ENCODE measurements around the gene SPINK8. TPM values are rescaled to one million over a fixed set of nuclear protein-coding genes. Genes with fewer than 3 reads are reported as not detected.

Gene SPINK8
- total RNA-seq, 3 donors from 2014 or later (not counting 1 experiment from before 2014, with no cell fraction given): not detected

DNA sequence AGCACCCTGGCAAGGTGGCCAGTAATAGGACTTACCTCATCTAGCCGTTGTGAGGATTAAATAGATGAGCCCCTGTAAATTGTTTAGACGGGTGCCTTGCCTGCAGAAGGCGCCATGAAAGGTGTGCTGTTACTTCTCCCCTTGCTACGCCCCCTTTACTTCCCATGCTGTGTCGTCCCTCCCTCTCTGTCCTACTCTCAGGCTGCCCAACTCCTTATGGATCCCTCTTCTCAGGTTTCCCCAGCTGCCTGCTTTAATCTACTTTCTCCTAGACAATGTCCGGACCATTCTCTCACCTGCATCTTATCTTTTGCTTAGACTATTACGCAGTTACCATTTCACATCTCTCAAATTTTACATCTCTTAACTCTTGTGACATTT is 36.9 kb upstream of the SPINK8 start:
- H3K4me3 Mint-ChIP-seq: no peak overlapping the region
- TF ChIP-seq, protein P1, sequence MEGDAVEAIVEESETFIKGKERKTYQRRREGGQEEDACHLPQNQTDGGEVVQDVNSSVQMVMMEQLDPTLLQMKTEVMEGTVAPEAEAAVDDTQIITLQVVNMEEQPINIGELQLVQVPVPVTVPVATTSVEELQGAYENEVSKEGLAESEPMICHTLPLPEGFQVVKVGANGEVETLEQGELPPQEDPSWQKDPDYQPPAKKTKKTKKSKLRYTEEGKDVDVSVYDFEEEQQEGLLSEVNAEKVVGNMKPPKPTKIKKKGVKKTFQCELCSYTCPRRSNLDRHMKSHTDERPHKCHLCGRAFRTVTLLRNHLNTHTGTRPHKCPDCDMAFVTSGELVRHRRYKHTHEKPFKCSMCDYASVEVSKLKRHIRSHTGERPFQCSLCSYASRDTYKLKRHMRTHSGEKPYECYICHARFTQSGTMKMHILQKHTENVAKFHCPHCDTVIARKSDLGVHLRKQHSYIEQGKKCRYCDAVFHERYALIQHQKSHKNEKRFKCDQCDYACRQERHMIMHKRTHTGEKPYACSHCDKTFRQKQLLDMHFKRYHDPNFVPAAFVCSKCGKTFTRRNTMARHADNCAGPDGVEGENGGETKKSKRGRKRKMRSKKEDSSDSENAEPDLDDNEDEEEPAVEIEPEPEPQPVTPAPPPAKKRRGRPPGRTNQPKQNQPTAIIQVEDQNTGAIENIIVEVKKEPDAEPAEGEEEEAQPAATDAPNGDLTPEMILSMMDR (IDR thresholded peaks at IDR 0.05): no peak
- H3K9me3 Mint-ChIP-seq: no peaks in the 10 kb centered on the region
- H3K36me3 Mint-ChIP-seq: no peaks in the 10 kb centered on the region
- Histone ChIP-seq H3K9me3 (ENCODE audit: control insufficient read depth, insufficient read depth, low read length) (no peaks in the 10 kb centered on the region), H3K36me3 (ENCODE audit: control insufficient read depth, insufficient read depth, low read length) (no peaks in the 10 kb centered on the region), H3K27ac (ENCODE audit: low read length) (no peak overlapping the region), H3K4me1 (ENCODE audit: control insufficient read depth, insufficient read depth, low read length) (no peaks in the 10 kb centered on the region), H3K27me3 (ENCODE audit: control insufficient read depth, insufficient read depth, low read length) (no peaks in the 10 kb centered on the region), H3K4me3 (ENCODE audit: low read length) (no peak overlapping the region)
- H3K27me3 Mint-ChIP-seq (ENCODE audit: low read depth in 2 of 2): peaks cover 0 to 2% of the 10 kb centered on the region in 2 donors
- no peak overlapping the region for H3K27ac Mint-ChIP-seq
- 92% methylated on average over 7 of the region's 7 CpGs for WGBS (ENCODE audit: insufficient coverage)
- H3K4me1 Mint-ChIP-seq: no peaks in the 10 kb centered on the region
- intact Hi-C loops (cut with micrococcal nuclease): no loop called here
- ATAC-seq (no peak), DNase-seq (no peak)

DNA sequence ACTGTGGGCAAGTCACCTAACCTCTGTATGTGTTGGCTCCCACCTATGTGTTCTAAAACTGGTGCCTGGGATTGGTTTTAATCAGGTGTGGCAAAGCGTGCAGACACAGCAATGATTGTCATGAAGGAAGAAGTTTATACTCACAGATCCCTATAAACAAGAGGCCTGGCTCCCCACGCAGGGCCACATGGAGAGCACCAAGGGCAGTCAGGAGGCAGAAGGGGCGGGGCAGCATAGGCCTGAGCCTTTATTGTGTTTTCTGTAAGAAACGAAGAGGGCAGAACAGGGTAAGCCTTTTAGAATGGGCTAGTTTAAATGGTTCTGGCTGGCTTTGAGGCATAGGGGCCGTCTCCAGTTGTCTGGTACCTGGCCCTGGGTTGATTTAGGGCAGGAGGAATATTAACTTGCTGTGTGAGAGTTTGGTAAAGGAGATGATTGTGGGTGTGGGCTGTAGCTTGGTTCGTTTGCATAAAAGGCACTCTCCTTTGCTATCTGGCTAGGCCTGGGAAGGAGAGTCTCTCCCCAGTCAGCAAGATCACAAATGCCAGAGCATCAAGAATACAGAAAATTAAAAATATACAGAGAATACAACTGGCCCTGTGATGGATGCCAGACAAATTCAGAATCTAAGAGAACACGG is 36.4 kb upstream of the SPINK8 start:
- Mint-ChIP-seq H3K27ac (no peak overlapping the region), H3K36me3 (no peaks in the 10 kb centered on the region), H3K9me3 (no peaks in the 10 kb centered on the region), H3K4me3 (no peak overlapping the region), H3K27me3 (ENCODE audit: low read depth in 2 of 2) (peaks cover 0 to 4% of the 10 kb centered on the region in 2 donors), H3K4me1 (no peaks in the 10 kb centered on the region)
- no peaks in the 10 kb centered on the region for H3K9me3 ChIP-seq (ENCODE audit: control insufficient read depth, insufficient read depth, low read length)
- ATAC-seq: no peak
- no peak for DNase-seq
- WGBS (ENCODE audit: insufficient coverage): 78% methylated on average over 7 of the region's 7 CpGs
- TF ChIP-seq, protein P1 (IDR thresholded peaks at IDR 0.05): no peak
- no peak overlapping the region for H3K4me3 ChIP-seq (ENCODE audit: low read length)
- H3K36me3 ChIP-seq (ENCODE audit: control insufficient read depth, insufficient read depth, low read length): no peaks in the 10 kb centered on the region
- no peaks in the 10 kb centered on the region for H3K4me1 ChIP-seq (ENCODE audit: control insufficient read depth, insufficient read depth, low read length)
- H3K27ac ChIP-seq (ENCODE audit: low read length): no peak overlapping the region
- no peaks in the 10 kb centered on the region for H3K27me3 ChIP-seq (ENCODE audit: control insufficient read depth, insufficient read depth, low read length)
- intact Hi-C loops (cut with micrococcal nuclease): no loop called here

DNA sequence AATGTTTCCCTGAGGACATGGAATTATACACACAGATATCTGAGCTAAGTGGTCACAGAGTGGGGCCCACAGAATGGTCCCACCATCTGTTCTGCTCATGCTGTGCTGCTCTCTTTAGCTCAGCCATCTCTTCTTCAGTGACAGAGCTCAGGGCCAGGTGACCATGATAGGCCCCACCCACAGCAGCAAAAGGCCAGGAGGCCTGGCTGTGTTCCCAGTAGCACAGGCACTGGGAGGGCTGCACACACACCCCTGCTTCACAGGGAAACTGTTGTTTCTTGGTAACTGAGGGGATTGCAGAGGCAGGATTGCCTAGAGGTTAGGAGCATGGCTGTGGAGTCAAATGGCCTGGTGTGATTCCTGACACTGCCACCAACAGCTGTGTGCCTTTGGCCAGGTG is 33.7 kb upstream of the SPINK8 start:
- no peak overlapping the region for H3K27ac Mint-ChIP-seq

More for the DNA sequence above, 33.7 kb upstream of the SPINK8 start:
- Mint-ChIP-seq H3K4me3 (no peak overlapping the region), H3K36me3 (peaks cover 2% of the 10 kb centered on the region), H3K27me3 (ENCODE audit: low read depth in 2 of 2) (peaks cover 3 to 5% of the 10 kb centered on the region in 2 donors), H3K4me1 (no peaks in the 10 kb centered on the region), H3K9me3 (peaks cover 0 to under 1% of the 10 kb centered on the region in 2 donors)
- DNase-seq (no peak), ATAC-seq (no peak)
- Histone ChIP-seq H3K27me3 (ENCODE audit: control insufficient read depth, insufficient read depth, low read length) (peaks cover 1% of the 10 kb centered on the region), H3K36me3 (ENCODE audit: control insufficient read depth, insufficient read depth, low read length) (no peaks in the 10 kb centered on the region), H3K4me1 (ENCODE audit: control insufficient read depth, insufficient read depth, low read length) (no peaks in the 10 kb centered on the region), H3K27ac (ENCODE audit: low read length) (no peak overlapping the region), H3K4me3 (ENCODE audit: low read length) (no peak overlapping the region), H3K9me3 (ENCODE audit: control insufficient read depth, insufficient read depth, low read length) (no peaks in the 10 kb centered on the region)
- intact Hi-C loops (cut with micrococcal nuclease): no loop called here
- TF ChIP-seq, protein P1 (IDR thresholded peaks at IDR 0.05): no peak
